ENCODE measurements around the gene BCAS3.

Gene BCAS3

DNA sequence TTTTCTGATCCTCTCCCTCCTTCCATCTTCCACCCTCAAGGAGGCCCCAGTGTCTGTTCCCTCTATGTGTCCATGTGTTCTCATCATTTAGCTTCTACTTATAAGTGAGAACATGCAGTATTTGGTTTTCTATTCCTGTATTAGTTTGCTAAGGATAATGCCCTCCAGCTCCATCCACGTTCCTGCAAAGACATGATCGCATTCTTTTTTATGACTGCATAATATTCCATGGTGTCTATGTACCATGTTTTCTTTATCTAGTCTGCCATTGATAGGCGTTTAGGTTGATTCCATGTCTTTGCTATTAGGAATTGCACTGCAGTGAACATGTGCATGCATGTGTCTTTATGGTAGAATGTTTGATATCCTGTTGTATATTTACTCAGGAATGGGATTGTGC lies 275.1 kb downstream of the BCAS3 start:
- in situ Hi-C loops (cut with HindIII; ENCODE audit: low pct_ligation_motif_present, low sequenced_read_pairs): no loop called here
- H3K4me3 ChIP-seq (ENCODE audit: low read depth, low read length): no peak overlapping the region
- no peaks in the 10 kb centered on the region for H3K27me3 ChIP-seq (replicated peaks)
- TF ChIP-seq, protein P1, sequence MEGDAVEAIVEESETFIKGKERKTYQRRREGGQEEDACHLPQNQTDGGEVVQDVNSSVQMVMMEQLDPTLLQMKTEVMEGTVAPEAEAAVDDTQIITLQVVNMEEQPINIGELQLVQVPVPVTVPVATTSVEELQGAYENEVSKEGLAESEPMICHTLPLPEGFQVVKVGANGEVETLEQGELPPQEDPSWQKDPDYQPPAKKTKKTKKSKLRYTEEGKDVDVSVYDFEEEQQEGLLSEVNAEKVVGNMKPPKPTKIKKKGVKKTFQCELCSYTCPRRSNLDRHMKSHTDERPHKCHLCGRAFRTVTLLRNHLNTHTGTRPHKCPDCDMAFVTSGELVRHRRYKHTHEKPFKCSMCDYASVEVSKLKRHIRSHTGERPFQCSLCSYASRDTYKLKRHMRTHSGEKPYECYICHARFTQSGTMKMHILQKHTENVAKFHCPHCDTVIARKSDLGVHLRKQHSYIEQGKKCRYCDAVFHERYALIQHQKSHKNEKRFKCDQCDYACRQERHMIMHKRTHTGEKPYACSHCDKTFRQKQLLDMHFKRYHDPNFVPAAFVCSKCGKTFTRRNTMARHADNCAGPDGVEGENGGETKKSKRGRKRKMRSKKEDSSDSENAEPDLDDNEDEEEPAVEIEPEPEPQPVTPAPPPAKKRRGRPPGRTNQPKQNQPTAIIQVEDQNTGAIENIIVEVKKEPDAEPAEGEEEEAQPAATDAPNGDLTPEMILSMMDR (IDR thresholded peaks at IDR 0.05; ENCODE audit: low read depth, low read length, missing control alignments): no peak
- H3K36me3 ChIP-seq (replicated peaks): no peaks in the 10 kb centered on the region
- no peak for DNase-seq
- H3K27ac ChIP-seq: no peak overlapping the region

DNA sequence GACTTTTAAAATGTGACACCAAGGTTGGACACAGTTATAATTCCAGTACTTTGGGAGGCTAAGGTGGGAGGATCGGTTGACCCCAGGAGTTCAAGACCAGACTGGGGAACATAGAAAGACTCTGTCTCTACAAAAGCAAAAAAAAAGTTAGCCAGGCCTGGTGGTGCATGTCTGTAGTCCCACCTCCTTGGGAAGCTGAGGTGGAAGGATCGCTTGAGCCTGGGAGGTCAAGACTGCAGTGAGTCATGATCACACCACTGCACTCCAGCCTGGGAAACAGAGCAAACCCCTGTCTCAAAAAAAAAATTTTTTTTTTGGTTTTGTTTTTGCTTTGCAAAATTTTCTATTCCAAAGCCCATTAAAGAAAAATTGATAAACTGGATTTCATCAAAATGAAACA lies 281.4 kb downstream of the BCAS3 start:
- in situ Hi-C loops (cut with HindIII; ENCODE audit: low pct_ligation_motif_present, low sequenced_read_pairs): no loop called here
- H3K27me3 ChIP-seq (replicated peaks): no peaks in the 10 kb centered on the region
- peak; percentile 71 for DNase-seq
- no peaks in the 10 kb centered on the region for H3K36me3 ChIP-seq (replicated peaks)
- TF ChIP-seq, protein P1 (IDR thresholded peaks at IDR 0.05; ENCODE audit: low read depth, low read length, missing control alignments): no peak
- H3K4me3 ChIP-seq (ENCODE audit: low read depth, low read length): no peak overlapping the region
- H3K27ac ChIP-seq: peak overlapping the region; percentile 64

DNA sequence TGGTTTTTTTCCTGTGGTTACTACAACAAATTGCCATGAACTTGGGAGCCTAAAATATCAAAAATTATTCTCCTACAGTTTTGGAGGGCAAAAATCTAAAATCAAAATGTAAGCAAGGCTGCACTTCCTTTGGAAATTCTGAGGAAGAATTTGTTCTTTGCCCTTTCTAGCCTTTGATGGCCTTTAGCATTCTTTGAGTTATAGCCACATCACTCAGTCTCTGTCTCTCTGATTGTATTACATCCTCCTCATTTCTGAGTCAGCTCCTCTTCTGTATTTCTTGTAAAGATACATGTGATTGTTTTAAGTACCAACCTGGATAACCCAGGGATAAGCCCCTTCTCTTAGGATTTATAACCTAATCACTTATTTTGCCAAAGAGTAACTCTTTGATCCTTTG lies 282.0 kb downstream of the BCAS3 start:
- no peak overlapping the region for H3K4me3 ChIP-seq (ENCODE audit: low read depth, low read length)
- TF ChIP-seq, protein P1 (IDR thresholded peaks at IDR 0.05; ENCODE audit: low read depth, low read length, missing control alignments): no peak
- DNase-seq: no peak
- no peaks in the 10 kb centered on the region for H3K27me3 ChIP-seq (replicated peaks)
- in situ Hi-C loops (cut with HindIII; ENCODE audit: low pct_ligation_motif_present, low sequenced_read_pairs): no loop called here
- no peaks in the 10 kb centered on the region for H3K36me3 ChIP-seq (replicated peaks)
- peak overlapping the region; percentile 64 for H3K27ac ChIP-seq

DNA sequence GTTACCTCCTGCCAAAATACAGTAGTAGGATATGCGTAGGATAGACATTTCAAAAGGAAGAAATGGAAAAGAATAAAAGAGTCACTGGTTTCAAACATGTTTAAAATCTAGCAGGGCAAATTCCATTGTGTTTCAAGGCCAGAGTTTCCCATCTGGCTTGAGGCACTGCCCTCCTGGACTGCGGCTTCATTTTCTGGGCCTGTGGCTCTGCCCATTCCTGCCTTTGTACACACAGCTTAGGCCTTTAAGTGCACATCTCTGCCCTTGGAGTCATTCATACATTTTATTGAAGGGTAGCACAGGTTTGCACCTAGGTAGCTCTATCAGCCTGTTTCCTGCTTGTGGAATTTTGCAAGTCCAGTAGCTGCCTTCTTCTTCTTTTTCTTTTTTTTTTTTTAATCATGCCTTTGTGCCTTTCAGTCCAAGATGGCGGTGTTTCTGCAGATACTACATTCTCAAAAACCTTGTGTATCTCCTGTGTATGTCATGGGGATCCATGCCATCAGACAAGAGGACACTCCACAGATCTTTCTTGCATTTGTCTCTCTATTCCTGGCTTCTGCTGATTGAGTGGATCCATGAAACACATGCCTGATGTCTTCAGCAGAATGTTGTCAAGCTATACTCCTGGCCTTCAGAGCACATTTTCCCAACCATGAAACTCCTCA lies 282.9 kb downstream of the BCAS3 start:
- H3K4me3 ChIP-seq (ENCODE audit: low read depth, low read length): no peak overlapping the region
- no peaks in the 10 kb centered on the region for H3K27me3 ChIP-seq (replicated peaks)
- DNase-seq: no peak
- no peak overlapping the region for H3K27ac ChIP-seq
- in situ Hi-C loops (cut with HindIII; ENCODE audit: low pct_ligation_motif_present, low sequenced_read_pairs): no loop called here
- H3K36me3 ChIP-seq (replicated peaks): no peaks in the 10 kb centered on the region
- TF ChIP-seq, protein P1 (IDR thresholded peaks at IDR 0.05; ENCODE audit: low read depth, low read length, missing control alignments): no peak

DNA sequence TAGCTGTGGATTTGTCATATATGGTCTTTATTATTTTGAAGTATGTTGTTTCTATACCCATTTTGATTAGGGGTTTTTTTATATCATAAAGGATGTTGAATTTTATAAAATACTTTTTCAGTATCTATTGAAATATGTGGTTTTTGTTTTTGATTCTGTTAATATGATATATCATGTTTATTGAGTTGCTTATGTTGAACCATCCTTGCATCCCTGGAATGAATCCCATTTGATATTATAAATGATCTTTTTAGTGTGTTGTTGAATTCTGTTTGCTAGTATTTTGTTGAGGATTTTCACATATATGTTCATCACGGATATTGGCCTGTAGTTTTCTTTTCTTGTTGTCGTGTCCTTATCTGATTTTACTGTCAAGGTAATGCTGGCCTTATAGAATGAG lies 286.5 kb downstream of the BCAS3 start:
- in situ Hi-C loops (cut with HindIII; ENCODE audit: low pct_ligation_motif_present, low sequenced_read_pairs): no loop called here
- no peaks in the 10 kb centered on the region for H3K36me3 ChIP-seq (replicated peaks)
- H3K27ac ChIP-seq: no peak overlapping the region
- TF ChIP-seq, protein P1 (IDR thresholded peaks at IDR 0.05; ENCODE audit: low read depth, low read length, missing control alignments): no peak
- no peak for DNase-seq
- H3K4me3 ChIP-seq (ENCODE audit: low read depth, low read length): no peak overlapping the region
- no peaks in the 10 kb centered on the region for H3K27me3 ChIP-seq (replicated peaks)

DNA sequence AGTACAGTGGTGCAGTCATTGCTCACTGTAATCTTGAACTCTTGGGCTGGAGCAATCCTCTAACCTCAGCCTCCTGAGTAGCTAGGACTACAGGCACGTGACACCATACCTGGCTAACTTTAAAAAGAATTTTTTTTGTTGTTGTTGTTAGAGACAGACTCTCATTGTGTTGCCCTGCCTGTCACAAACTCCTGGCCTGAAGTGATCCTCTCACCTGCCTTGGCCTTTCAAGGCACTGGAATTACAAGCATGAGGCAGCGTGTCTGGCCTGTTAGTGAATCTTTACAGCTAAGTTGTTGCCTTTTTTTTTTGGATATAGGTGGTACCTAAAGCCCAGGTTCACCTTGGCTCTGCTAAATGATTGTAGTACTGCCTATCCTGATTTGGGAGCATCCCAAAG lies 290.6 kb downstream of the BCAS3 start:
- no peaks in the 10 kb centered on the region for H3K27me3 ChIP-seq (replicated peaks)
- DNase-seq: no peak
- no peak overlapping the region for H3K27ac ChIP-seq
- in situ Hi-C loops (cut with HindIII; ENCODE audit: low pct_ligation_motif_present, low sequenced_read_pairs): no loop called here
- TF ChIP-seq, protein P1 (IDR thresholded peaks at IDR 0.05; ENCODE audit: low read depth, low read length, missing control alignments): no peak
- H3K4me3 ChIP-seq (ENCODE audit: low read depth, low read length): no peak overlapping the region
- H3K36me3 ChIP-seq (replicated peaks): no peaks in the 10 kb centered on the region

Data from brain microvascular endothelial cell (primary cell).